Suprapubic skin (tissue), 4 donors: ENCODE results near the gene PIGP. TPM values are rescaled to one million over a fixed set of nuclear protein-coding genes. Genes with fewer than 3 reads are reported as not detected.
"Not testable (repeated sequence)": the region's sequence is repeated elsewhere in the genome, so short reads cannot be mapped to it uniquely, and the experiment has no call there.

ENCODE experiments used
- DNase-seq, 2 donors: peaks; one replicate each; pipeline ENCODE4 v3.0.0-alpha.2; 2019; ENCODE audit warnings: low spot score in 2 of 2
- H3K27ac ChIP-seq: fragments of 200-600 bp; sonication (generic); one replicate; pipeline ENCODE4 v1.5.1; 2019
- H3K27me3 ChIP-seq: fragments of 200-600 bp; sonication (generic); one replicate; pipeline ENCODE4 v1.5.1; 2019
- H3K36me3 ChIP-seq: fragments of 200-600 bp; sonication (generic); one replicate; pipeline ENCODE4 v1.5.1; 2019
- H3K4me1 ChIP-seq: fragments of 200-600 bp; sonication (generic); one replicate; pipeline ENCODE4 v1.5.1; 2019
- H3K4me3 ChIP-seq: fragments of 200-600 bp; sonication (generic); one replicate; pipeline ENCODE4 v1.5.1; 2019; ENCODE audit warnings: mild to moderate bottlenecking
- H3K9me3 ChIP-seq: fragments of 200-600 bp; sonication (generic); one replicate; pipeline ENCODE4 v1.5.1; 2019
- EP300 ChIP-seq: sonication (generic); formaldehyde crosslinking; IDR thresholded peaks from one replicate; pipeline ENCODE4 v1.6.1; 2017; ENCODE audit warnings: antibody characterized with exemption
- POLR2A ChIP-seq, 2 donors: fragments of 450-650 bp; IDR thresholded peaks; one replicate each; pipeline ENCODE4 v1.6.1; 2017; ENCODE audit warnings: antibody characterized with exemption in 2 of 2, mild to moderate bottlenecking in 2 of 2, moderate library complexity in 2 of 2
- POLR2AphosphoS5 ChIP-seq, 3 donors: sonication (generic); formaldehyde crosslinking; IDR thresholded peaks; one replicate each; pipeline ENCODE4 v1.6.1; 2017; ENCODE audit warnings: antibody characterized with exemption in 3 of 3
- WGBS: methylation state at CpG from one replicate; pipeline ENCODE4 v1.1.5; 2018; 5-methylcytosine and 5-hydroxymethylcytosine counted together
- total RNA-seq, 4 donors: library from RNA; depleted of rRNA; stranded (reverse); fragments of >200 nt; gene quantifications; one replicate each; pipeline ENCODE4 v1.1.0, GENCODE V29; 2016
- TF ChIP-seq, protein P1 (sequence below), 2 donors: fragments of 200-600 bp in 1 of 2; fragments of 450-650 bp in 1 of 2; sonication (generic) in 1 of 2; IDR thresholded peaks; one replicate each; pipeline ENCODE4 v1.5.1; 2016 to 2019; ENCODE audit warnings: antibody characterized with exemption in 2 of 2, mild to moderate bottlenecking in 1 of 2, moderate library complexity in 1 of 2

Gene PIGP
- total RNA-seq, 4 donors from 2014 or later: 8.4 to 15.5 (median 13.6) TPM

DNA sequence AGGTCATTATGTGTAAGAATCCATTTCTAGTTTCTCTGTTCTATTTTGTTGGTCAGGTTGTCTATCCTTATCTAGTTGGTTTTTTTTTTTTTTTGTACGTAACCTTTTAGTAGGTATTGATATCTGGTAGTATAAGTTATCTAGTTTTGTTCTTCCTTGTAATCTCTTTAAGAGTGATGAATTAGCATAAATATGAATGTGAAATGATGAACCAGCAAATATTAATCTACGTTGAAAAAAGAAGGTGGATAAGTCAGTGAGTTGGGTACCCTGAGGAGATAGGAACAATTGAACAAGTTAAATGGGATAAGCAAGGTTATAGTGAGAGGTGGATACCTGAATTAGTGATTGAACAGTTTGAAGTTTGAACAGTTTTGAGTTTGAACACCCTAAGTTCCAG, 34.1 kb upstream of the PIGP start:
- peaks cover 12% of the 10 kb centered on the region for H3K36me3 ChIP-seq
- no peaks in the 10 kb centered on the region for H3K4me1 ChIP-seq
- TF ChIP-seq EP300: no peak
- peaks cover 4% of the 10 kb centered on the region for H3K9me3 ChIP-seq
- 96% methylated on average over 2 of the region's 2 CpGs for WGBS
- H3K27ac ChIP-seq: no peak overlapping the region
- H3K4me3 ChIP-seq: no peak overlapping the region
- no peak for DNase-seq
- H3K27me3 ChIP-seq: no peaks in the 10 kb centered on the region

GRCh38 chr21:37102746-37103145, 29.9 kb upstream of the PIGP start:
- not testable (repeated sequence) for H3K27me3 ChIP-seq, H3K4me3 ChIP-seq, DNase-seq, H3K4me1 ChIP-seq, H3K27ac ChIP-seq, H3K9me3 ChIP-seq
- 92% methylated on average over 3 of the region's 3 CpGs for WGBS
- peaks cover 20% of the 10 kb centered on the region for H3K36me3 ChIP-seq

DNA sequence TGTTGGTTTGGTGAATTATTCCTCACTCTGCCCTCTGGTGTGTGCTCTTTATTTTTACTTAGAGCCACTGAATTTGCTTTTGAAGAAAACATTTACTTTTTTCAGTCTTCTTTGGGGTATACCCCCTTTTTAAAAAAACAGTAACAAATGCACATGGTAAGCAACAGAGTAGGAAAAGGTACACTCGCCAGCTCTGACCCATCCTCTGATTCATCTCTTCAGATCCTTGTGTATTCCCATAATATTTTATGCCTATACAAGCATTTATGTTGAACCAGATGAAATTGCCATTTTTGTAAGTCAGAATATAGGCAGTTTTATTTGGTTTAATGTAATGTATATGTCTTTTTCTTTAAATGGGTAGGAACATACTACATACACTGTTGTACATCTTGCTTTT, 28.5 kb upstream of the PIGP start:
- Histone ChIP-seq H3K27ac (no peak overlapping the region), H3K36me3 (peaks cover 32% of the 10 kb centered on the region), H3K4me3 (no peak overlapping the region), H3K4me1 (no peaks in the 10 kb centered on the region), H3K9me3 (no peaks in the 10 kb centered on the region), H3K27me3 (no peaks in the 10 kb centered on the region)
- no peak for DNase-seq
- TF ChIP-seq POLR2A (IDR thresholded peaks at IDR 0.05) (no peak), EP300 (no peak), POLR2AphosphoS5 (IDR thresholded peaks at IDR 0.05) (no peak)
- TF ChIP-seq, protein P1, sequence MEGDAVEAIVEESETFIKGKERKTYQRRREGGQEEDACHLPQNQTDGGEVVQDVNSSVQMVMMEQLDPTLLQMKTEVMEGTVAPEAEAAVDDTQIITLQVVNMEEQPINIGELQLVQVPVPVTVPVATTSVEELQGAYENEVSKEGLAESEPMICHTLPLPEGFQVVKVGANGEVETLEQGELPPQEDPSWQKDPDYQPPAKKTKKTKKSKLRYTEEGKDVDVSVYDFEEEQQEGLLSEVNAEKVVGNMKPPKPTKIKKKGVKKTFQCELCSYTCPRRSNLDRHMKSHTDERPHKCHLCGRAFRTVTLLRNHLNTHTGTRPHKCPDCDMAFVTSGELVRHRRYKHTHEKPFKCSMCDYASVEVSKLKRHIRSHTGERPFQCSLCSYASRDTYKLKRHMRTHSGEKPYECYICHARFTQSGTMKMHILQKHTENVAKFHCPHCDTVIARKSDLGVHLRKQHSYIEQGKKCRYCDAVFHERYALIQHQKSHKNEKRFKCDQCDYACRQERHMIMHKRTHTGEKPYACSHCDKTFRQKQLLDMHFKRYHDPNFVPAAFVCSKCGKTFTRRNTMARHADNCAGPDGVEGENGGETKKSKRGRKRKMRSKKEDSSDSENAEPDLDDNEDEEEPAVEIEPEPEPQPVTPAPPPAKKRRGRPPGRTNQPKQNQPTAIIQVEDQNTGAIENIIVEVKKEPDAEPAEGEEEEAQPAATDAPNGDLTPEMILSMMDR (IDR thresholded peaks at IDR 0.05): no peak
- 86% methylated on average over 1 of the region's 1 CpG for WGBS

DNA sequence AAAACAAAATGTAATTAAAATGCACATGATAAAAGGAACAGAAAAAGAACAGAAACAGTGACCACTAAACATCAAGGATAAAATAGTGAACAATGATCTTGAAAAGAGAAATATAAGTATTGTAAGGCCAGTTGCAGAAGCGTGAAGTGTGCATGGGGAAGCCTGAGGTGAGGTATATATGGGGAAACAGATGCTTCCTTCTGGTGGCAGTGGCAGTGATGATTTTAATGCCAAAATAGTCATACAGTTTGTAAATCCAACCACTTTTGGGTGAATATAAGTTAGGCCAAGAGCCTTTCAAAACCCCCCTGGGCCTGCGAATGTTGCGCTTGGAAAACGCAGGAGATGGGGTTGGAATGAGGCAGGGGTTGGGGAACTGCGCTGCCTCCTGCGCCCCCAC, 27.4 kb upstream of the PIGP start:
- WGBS: 98% methylated on average over 6 of the region's 6 CpGs
- peaks cover 43% of the 10 kb centered on the region for H3K36me3 ChIP-seq
- no peaks in the 10 kb centered on the region for H3K9me3 ChIP-seq

GRCh38 chr21:37098751-37099150, 25.9 kb upstream of the PIGP start:
- no peak overlapping the region for H3K27ac ChIP-seq
- WGBS: 100% methylated on average over 2 of the region's 2 CpGs
- H3K4me1 ChIP-seq: no peaks in the 10 kb centered on the region
- TF ChIP-seq, protein P1 (IDR thresholded peaks at IDR 0.05): no peak
- no peak for TF ChIP-seq POLR2A (IDR thresholded peaks at IDR 0.05)
- TF ChIP-seq POLR2AphosphoS5 (IDR thresholded peaks at IDR 0.05): no peak
- TF ChIP-seq EP300: no peak
- H3K27me3 ChIP-seq: no peaks in the 10 kb centered on the region
- no peaks in the 10 kb centered on the region for H3K9me3 ChIP-seq
- H3K36me3 ChIP-seq: peaks cover 48% of the 10 kb centered on the region
- H3K4me3 ChIP-seq: no peak overlapping the region
- DNase-seq: no peak

More for the DNA sequence above, 27.4 kb upstream of the PIGP start:
- Histone ChIP-seq H3K4me1 (no peaks in the 10 kb centered on the region), H3K4me3 (no peak overlapping the region), H3K27ac (no peak overlapping the region), H3K27me3 (no peaks in the 10 kb centered on the region)
- TF ChIP-seq, protein P1 (IDR thresholded peaks at IDR 0.05): no peak
- TF ChIP-seq EP300: no peak
- TF ChIP-seq POLR2AphosphoS5 (IDR thresholded peaks at IDR 0.05): no peak
- no peak for TF ChIP-seq POLR2A (IDR thresholded peaks at IDR 0.05)
- no peak for DNase-seq

DNA sequence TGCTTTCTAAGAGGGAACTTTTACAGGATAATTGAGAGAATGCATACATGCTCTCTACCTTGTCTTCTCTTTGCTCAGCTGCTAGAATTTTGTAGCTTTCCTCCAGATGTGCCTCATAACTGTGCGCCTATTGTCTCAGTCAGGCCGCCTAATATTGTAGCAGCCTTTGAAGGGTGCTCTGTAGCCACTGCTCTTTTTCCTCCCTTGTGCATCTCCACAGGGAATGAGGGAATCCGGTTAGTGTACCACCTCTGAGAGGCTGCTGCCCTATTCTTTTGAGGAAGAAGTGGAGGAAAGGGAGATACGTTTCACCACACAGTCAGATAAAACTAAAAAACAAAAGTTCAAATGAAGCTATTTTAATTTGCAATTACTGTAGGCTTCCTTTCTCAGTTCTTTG, 22.9 kb upstream of the PIGP start:
- Histone ChIP-seq H3K9me3 (no peaks in the 10 kb centered on the region), H3K36me3 (peaks cover 48% of the 10 kb centered on the region), H3K4me1 (no peaks in the 10 kb centered on the region), H3K27ac (no peak overlapping the region), H3K4me3 (no peak overlapping the region), H3K27me3 (no peaks in the 10 kb centered on the region)
- no peak for DNase-seq
- TF ChIP-seq, protein P1 (IDR thresholded peaks at IDR 0.05): no peak
- TF ChIP-seq POLR2A (IDR thresholded peaks at IDR 0.05) (no peak), EP300 (no peak), POLR2AphosphoS5 (IDR thresholded peaks at IDR 0.05) (no peak)
- 98% methylated on average over 4 of the region's 4 CpGs for WGBS
